ENCODE results near the gene RAD54L.

DNA sequence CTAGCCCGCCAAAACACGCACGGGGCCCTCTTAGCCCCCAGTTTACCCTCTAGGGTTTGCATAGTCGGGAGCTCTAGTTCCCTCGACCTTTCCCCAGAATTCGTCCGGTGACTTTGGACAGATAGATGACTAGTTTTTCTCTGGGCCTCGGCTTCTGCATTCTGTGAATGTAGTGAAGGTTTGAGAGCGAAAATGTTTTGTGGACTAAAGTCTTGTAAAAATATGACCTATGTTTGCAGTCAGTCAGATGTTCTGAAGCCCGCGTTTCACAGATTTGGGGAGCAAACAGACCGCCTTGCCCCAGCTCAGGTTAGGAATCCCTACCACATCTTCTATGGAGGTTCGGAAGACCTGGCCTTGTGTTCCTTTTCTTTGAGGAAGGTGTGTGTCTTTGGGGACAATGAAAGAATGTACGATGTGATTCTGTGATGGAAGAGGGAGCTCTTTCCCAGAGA, 56.3 kb downstream of the RAD54L start:
- TF ChIP-seq, protein P1, sequence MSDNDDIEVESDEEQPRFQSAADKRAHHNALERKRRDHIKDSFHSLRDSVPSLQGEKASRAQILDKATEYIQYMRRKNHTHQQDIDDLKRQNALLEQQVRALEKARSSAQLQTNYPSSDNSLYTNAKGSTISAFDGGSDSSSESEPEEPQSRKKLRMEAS (IDR thresholded peaks at IDR 0.05), result no peak
- TF ChIP-seq, protein P2, sequence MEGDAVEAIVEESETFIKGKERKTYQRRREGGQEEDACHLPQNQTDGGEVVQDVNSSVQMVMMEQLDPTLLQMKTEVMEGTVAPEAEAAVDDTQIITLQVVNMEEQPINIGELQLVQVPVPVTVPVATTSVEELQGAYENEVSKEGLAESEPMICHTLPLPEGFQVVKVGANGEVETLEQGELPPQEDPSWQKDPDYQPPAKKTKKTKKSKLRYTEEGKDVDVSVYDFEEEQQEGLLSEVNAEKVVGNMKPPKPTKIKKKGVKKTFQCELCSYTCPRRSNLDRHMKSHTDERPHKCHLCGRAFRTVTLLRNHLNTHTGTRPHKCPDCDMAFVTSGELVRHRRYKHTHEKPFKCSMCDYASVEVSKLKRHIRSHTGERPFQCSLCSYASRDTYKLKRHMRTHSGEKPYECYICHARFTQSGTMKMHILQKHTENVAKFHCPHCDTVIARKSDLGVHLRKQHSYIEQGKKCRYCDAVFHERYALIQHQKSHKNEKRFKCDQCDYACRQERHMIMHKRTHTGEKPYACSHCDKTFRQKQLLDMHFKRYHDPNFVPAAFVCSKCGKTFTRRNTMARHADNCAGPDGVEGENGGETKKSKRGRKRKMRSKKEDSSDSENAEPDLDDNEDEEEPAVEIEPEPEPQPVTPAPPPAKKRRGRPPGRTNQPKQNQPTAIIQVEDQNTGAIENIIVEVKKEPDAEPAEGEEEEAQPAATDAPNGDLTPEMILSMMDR (IDR thresholded peaks at IDR 0.05; ENCODE audit: low read depth, low read length, missing input control), result no peak
- no peak for TF ChIP-seq YY1 (IDR thresholded peaks at IDR 0.05)
